ENCODE results near the gene MMP15. TPM values are rescaled to one million over a fixed set of nuclear protein-coding genes. Genes with fewer than 3 reads are reported as not detected.

MMP15 gene
- total RNA-seq: 13.1 and 16.0 TPM in 2 replicates
- 12.6 and 14.5 TPM in 2 replicates for polyA plus RNA-seq
- polyA plus RNA-seq (2011; cell fraction: cytosol; rRNA removed): 5.8 and 8.4 TPM in 2 replicates
- polyA plus RNA-seq (2011; cell fraction: nucleus; rRNA removed): 4.1 and 5.3 TPM in 2 replicates
- polyA plus RNA-seq (2012): 6.2 and 12.3 TPM in 2 replicates
- 6.2 and 8.2 TPM in 2 replicates for polyA minus RNA-seq
- polyA minus RNA-seq (2011; cell fraction: cytosol; rRNA and poly(A)+ RNA removed): 23.0 TPM
- polyA minus RNA-seq (2011; cell fraction: nucleus; rRNA and poly(A)+ RNA removed): 2.9 and 3.5 TPM in 2 replicates
- percentile 33 among the genes with signal in this experiment for Bru-seq, nascent RNA
- BruChase-seq, experiment 1, labeled RNA remaining after a 6-hour chase: percentile 50 among the genes with signal in this experiment
- BruChase-seq, experiment 2, labeled RNA remaining after a 2-hour chase: percentile 37 among the genes with signal in this experiment
- long read RNA-seq, full-length matches to known transcripts: 4 of 13 reads
- long read RNA-seq, partial matches to known transcripts: 9 of 13 reads
- long read RNA-seq, other reads (novel, unspliced or antisense): 0 of 13 reads

DNA sequence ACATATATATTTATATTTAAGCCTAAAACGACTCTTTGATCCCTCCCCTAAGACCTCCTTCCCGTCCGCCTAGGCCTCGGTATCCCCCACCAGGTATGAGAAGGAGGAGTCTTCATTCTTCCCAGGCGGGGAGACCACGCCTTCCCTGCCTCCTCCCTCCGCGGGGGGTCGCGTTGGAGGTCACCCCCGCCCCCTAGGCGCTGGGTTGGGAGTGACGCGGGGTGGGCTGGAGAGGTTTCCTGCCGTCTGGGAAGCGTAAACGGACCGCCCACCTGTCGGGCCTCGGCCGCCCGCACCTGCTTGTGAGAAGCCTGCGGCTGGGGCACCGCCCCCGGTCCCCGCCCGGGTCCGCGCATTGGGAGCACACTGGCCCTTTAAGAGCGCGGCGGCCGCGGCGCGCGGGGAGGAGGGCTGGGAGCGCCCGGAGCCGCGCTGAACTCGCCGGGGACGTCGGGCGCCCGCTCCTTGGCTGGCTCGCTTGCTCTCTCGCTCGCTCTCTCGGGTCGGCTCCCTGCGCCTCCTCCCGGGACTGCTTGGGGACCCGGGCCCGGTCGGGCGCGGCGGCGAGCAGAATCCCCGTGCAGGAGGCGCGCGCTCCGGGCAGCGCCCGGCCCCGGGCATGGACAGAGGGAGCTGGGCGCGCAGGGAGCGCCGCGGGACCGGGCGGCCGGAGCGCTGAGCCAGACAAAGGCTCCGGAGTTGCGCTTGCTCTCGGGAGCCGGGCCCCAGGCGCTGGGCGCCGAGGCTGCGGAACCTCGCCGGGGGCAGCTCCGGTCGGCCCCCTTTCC, at the start of gene MMP15:
MMP15 (plus strand) TSS at position 404 of the 788 bp plus-strand sequence. CDS start 597 bp downstream, outside the sequence.
- peak within 1 kb of the TSS; percentile 81 for H2AFZ ChIP-seq (ENCODE audit: low read depth, low read length)
- no peak within 1 kb of the TSS for H3K27ac ChIP-seq (ENCODE audit: insufficient read depth, low read depth, low read length)
- H3K4me2 ChIP-seq (ENCODE audit: insufficient read depth, low read length): peak within 1 kb of the TSS; percentile 84
- intact Hi-C loops (cut with micrococcal nuclease) (loop anchor here (1.0 to 2.0 kb wide), 3 partner anchors 56 to 97 kb away; no protein-coding TSS in a partner anchor), dilution Hi-C loops (cut with MboI; ENCODE audit: extremely low pct_ligation_motif_present, low sequenced_read_pairs) (no loop called here)
- TF ChIP-seq EZH2 (IDR thresholded peaks at IDR 0.05; ENCODE audit: borderline replicate concordance, low read depth, low read length, severe bottlenecking): peak; percentile 5
- TF ChIP-seq, protein P1, sequence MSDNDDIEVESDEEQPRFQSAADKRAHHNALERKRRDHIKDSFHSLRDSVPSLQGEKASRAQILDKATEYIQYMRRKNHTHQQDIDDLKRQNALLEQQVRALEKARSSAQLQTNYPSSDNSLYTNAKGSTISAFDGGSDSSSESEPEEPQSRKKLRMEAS (IDR thresholded peaks at IDR 0.05; ENCODE audit: insufficient read depth, insufficient read length): no peak
- TF ChIP-seq POLR2AphosphoS5 (IDR thresholded peaks at IDR 0.05; ENCODE audit: insufficient read depth, low read depth, low read length): peak; percentile 35
- ChIA-PET POLR2A (interaction anchor here (1.0 to 2.0 kb wide), 2 partner anchors 96 to 104 kb away, joined by 3 to 8 read pairs; partner anchors contain the start of gene CFAP20), CTCF (interaction anchor here (0.9 to 5.6 kb wide), 8 partner anchors 71 to 462 kb away, joined by 3 to 81 read pairs (median 6); partner anchors contain the start of gene CFAP20)
- H3K4me3 ChIP-seq (replicated peaks in 1 of 3; ENCODE audit: insufficient read depth in 1 of 3, low read depth in 1 of 3, low read length in 3 of 3): peak within 1 kb of the TSS; percentile 44 to 64 (median 51)
- no peaks in the 10 kb centered on the region for H3K9me3 ChIP-seq (replicated peaks; ENCODE audit: control insufficient read depth, insufficient read depth, low read length)
- H3K27me3 ChIP-seq (ENCODE audit: control insufficient read depth in 2 of 2, insufficient read depth in 2 of 2, low read length in 2 of 2): peaks cover 0 to 8% of the 10 kb centered on the region in 2 experiments
- no peaks in the 10 kb centered on the region for H3K9me1 ChIP-seq (replicated peaks; ENCODE audit: control insufficient read depth, extremely low read depth, insufficient read depth, low read length)
- H3K79me2 ChIP-seq (ENCODE audit: control insufficient read depth, insufficient read depth, low read length): no peaks in the 10 kb centered on the region
- H3K36me3 ChIP-seq (ENCODE audit: control insufficient read depth in 2 of 2, extremely low read depth in 1 of 2, insufficient read depth in 2 of 2, low read length in 2 of 2): no peaks in the 10 kb centered on the region
- DNase-seq (ENCODE audit: low read depth, low spot score) (peak; percentile 55), FAIRE-seq (peak; percentile 81)
- H4K20me1 ChIP-seq (replicated peaks; ENCODE audit: control insufficient read depth, extremely low read depth, insufficient read depth, low read length): no peaks in the 10 kb centered on the region
- peaks cover 19% of the 10 kb centered on the region for H3K4me1 ChIP-seq (ENCODE audit: control insufficient read depth, extremely low read depth, insufficient read depth, low read length)
- no peak within 1 kb of the TSS for H3K9ac ChIP-seq (replicated peaks; ENCODE audit: extremely low read depth, insufficient read depth, low read length)
- no TSS peak for BruUV-seq (replicated peaks)

All from endothelial cell of umbilical vein (primary cell).